GM19372 (cell line): Measurements from ENCODE around the gene IFNB1.

Experiments used
- ATAC-seq: cut with Tn5 transposase; IDR thresholded peaks from one replicate; pipeline ENCODE4 v1.9.1; 2021; ENCODE audit warnings: mild to moderate bottlenecking, low read depth, moderate library complexity; ENCODE audit not compliant: unreplicated experiment

IFNB1 gene

DNA sequence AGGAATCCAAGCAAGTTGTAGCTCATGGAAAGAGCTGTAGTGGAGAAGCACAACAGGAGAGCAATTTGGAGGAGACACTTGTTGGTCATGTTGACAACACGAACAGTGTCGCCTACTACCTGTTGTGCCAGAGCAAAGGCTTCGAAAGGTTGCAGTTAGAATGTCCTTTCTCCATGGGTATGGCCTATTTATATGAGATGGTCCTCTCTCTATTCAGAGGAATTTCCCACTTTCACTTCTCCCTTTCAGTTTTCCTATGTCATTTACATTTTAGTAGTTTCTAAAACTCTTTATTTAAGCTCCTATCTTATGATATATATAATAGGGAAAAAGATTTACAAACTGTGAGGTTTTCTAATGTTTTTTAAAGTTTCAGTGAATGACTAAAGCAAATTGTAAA is at the start of gene IFNB1:
Gene IFNB1, minus strand, starts transcription at position 162 of the 400 bp plus-strand sequence. Its CDS starts 73 bp downstream, at position 89.
- no peak for ATAC-seq

DNA sequence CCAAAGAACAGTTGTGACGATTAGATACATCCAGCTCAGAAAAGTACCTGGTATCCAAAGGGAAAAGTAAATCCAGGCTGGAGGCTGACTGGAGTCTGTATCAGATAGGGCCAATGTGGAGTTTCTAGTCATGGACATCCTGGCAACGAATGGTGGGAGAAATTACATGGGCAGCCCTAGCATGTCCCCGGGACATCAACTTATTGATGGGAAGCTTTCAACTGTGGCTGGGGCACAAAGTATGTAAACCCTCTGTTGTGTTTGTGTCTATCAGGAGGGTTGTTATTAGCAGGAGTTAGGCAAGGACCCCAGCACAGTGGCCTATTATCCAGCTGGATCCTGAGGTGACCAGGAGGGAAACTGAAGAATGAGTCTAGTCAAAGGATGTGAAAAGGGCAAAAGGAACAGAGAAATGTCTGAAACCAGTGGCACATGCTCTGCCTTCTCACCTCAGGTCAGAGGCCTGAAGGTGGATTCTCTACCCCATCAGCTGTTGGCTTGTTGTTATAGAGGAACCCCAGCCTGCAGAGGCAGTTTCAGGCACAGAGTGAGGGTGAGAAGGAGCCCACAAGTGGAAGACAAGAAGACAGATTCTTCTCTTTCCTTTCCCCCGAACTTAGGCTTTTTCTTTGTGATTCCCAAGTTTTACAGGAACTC is 44.0 kb upstream of the IFNB1 start:
- ATAC-seq = no peak

DNA sequence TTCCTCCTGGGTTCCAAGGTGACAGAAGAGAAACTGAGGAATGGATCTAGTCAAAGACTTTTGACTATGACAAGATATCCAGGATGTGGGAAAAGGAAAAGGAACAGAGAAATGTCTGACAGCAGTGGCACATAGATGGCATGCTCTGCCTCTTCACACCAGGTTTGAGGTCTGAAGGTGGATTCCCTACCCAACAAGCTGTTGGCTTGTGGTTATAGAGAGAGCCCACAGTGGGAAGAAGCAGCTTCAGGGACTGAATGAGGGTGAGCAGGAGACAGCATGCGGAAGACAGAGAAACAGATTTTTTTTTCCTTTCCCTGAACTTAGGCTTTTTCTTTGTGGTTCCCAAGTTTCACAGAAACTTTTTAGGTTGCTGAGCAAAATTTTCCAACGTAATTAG is 43.3 kb upstream of the IFNB1 start:
- peak; percentile 51 for ATAC-seq

DNA sequence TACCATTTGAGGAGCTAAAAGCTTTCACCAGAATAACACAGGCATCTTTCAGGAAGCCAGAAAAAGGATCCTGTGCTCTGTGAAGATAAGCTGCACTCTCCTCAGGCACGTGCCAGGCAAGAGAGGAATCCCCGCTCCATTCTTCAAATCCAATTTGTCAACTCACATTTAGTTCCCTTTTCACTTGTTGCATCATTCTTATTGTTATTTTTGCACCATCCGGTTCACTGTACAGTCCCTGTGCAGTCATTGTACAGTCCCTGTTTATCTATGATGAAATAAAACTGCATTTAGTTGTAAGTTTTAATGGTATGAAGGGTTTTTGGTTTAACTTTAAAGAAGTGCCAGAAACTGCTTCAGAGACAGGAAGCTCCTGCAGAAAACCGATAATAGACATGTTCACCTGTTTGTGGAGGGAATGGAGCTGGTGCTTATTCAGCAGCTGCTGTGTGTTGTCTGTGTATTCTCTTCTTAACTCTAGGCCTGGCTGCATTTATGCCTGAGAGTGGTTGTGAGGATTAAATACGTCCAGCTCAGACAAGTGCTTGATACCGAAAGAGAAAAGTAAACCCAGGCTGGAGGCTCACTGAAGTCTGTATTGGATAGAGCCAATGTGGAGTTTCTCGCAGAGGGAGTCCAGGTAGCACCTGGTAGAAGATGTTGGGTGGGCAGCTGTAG is 41.5 kb upstream of the IFNB1 start:
- ATAC-seq = no peak

DNA sequence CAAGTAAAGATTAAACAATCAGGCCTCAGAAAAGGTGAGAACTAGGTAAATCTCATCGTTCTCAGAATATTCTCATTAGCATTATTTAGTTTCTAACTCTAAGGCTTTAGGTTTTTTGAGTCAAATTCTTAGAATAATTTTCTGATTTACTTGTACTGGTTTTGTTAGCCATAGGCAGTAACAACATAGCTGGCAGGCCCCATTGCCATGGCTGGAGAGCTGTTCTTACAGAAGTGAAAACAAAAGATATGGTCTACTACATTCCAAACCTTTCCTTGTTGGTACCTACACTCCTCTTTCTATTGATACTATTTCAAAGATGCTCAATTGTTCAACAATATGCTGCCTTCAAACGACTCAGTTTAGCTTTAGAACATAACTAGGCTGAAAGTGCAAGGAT is 36.6 kb upstream of the IFNB1 start:
- ATAC-seq = no peak

DNA sequence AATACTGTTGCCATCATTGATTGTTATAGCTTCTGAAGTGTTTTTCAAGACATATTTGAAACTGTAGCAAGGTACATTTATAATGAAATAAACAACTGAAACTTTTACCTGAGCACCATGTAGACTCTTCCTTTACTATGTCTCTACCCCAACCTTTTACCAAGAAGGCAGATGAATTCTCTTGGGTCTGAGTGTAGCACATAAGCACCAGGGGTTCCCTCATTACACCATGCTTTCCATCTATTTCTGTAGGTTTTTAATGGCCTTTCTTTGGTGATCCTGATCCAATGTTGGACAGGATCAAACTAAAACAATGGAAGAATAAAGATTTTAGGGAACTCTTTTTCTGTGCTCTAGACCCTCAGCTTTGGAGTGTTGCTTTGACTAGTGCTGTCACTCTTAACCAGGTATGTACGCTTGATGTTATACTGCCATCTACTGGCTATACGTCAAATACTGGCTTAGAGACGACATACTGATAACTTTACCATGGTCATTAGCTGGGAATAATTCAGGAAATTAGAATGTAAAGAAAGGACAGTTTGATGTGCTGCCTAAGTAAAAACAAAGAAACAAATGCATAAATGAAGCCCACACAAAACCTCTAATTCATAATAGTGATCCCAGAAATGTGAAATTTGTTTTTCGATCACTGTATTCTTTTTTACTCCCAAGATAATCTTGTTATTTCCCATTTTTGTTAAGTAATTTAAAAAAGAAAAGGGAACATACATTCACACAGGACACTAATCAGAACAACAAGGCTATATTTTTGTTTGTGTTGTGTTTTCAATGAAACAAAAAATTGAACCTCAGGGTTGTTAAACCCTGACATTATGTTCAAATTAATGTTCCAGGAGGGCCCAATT is 33.2 kb upstream of the IFNB1 start:
- ATAC-seq = peak; percentile 95

DNA sequence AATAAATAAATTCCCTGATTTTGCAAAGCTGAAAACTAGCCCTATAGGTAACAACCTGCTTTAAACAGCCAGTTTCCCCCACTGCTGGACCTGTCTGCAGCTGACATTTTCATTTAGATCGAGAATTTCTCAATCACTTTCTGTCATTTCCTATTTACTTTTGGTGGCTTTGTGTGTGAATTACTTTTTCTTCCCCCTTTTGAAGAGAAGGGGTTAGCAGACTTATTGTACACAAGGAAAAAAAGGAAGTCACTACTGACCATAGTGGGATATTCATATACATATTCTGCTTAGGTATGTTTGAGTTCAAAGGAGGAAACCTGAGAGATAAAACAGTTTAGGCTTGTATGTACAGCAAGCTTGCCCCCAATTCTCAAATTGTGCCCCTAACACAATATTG is 27.0 kb upstream of the IFNB1 start:
- ATAC-seq = no peak

DNA sequence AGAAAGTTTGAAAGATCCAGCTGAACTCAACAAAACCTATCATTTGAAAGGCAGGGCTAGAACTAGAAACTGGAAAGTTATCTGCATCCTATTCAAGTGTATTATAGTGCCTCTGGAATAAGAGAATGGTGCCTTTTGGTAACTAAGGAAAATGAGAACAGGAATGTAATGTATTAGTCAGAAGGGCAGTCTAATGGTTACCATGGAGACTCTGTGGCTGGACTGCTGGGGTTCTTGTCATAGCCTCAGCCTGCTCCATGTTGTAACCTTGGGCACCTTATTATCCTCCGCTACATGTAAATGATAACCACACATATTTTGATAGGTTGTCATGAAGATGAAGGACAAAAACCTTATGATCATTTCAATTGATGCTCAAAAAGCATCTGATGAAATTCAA is 24.6 kb upstream of the IFNB1 start:
- ATAC-seq = no peak

DNA sequence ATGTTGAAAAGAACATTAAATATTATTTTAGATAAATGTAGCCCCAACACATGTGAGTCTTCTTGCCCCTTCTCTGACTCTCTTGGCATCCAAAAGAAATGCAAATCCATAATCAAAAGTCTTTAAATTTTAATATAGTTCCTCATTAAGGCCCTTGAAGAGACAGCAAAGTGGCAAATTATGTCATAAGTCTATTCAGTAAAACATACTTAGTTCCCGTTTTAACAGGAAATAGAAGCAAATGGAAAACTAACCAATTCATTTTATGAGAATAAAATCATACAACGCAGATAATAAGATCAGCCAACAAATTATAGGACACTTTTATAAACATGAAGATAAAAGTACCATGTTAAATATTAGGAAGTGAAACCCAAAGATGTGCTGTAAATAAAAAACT is 20.1 kb upstream of the IFNB1 start:
- ATAC-seq = no peak

DNA sequence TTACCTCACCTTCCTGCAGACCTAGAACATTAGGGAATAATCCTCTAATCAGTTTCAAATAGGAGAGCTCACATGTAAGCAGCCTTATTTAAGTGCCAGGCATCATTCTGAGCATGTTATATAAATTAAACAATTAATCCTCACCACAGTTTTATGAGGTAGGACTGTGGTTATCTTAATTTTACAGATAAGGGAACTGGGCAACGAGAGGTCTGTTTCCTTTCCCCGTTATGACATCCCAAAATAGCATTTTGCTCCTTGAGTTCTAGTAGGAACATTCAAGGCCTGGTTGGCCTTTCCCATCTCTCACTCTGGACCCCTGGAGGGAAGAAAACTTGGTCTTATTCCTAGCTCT is 19.1 kb upstream of the IFNB1 start:
- ATAC-seq = peak; percentile 3

DNA sequence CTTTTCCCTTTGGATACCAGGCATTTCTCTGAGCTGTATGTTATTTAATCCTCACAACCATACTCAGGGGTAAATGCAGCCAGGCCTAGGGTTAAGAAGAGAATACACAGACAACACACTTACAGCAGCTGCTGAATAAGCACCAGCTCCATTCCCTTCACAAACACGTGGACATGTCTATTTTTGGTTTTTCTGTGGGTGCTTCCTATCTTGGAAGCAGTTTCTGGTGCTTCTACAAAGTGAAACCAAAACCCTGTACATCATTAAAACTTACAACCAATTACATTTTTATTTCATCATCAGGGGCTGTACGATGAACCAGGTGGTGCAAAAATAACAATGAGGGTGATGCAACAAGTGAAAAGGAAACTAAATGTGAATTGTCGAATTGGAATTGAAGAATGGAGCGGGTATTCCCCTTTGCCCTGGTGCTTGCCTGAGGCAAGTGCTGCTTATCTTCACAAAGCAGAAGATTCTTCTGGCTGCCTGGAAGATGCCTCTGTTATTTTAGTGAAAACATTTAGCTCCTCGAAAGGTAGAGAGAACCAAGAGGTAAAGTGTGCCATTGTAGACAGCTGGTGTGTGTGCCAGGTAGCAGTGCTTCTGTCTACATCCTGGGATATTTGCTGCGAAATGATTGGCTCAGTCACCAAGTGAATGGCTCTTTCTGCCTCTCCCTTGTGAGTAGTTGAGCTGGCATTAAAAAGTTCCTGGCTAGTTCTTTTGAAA is 18.6 kb upstream of the IFNB1 start:
- ATAC-seq = peak; percentile 75

DNA sequence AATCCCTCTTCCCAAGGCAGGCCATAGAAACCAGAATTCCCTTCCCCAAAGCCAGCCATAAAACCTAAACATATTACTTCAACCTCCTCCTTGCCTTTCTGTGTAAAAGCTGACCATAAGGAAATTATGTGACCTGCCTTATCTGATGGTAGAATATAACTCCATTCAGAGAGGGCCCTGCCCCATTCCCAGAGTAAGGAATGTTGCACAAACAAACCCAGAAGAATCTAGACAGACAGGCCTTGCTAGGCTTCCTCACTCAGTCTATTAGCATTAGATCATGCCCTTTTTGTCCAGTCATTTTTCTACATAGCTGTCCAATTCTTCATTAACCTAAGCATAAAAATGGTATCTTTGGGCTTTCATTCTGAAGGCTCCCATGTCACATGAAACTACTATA is 17.8 kb upstream of the IFNB1 start:
- no peak for ATAC-seq

DNA sequence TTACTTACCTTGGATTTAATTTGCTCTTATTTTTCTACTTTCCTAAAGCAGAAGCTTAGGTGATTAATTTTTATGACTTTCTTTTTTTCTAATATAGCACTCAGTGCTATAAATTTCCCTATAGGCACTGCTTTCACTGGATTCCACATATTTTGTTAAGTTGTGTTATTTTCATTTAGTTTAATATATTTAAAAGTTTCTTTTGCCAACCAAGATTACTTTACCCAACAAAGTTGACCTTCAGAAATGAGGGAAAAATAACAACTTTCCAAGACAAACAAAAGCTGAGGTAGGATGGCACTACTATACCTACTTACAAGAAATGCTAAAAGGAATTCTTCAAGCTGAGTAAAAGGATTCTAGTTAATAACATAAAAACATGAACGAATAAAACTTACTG is 8.8 kb upstream of the IFNB1 start:
- no peak for ATAC-seq

DNA sequence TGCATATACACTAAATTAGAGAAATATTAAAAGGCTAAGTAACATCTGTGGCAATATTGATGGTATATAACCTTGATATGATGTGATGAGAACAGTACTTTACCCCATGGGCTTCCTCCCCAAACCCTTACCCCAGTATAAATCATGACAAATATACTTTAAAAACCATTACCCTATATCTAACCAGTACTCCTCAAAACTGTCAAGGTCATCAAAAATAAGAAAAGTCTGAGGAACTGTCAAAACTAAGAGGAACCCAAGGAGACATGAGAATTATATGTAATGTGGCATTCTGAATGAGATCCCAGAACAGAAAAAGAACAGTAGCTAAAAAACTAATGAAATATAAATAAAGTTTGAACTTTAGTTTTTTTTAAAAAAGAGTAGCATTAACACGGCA is 7.3 kb upstream of the IFNB1 start:
- no peak for ATAC-seq

DNA sequence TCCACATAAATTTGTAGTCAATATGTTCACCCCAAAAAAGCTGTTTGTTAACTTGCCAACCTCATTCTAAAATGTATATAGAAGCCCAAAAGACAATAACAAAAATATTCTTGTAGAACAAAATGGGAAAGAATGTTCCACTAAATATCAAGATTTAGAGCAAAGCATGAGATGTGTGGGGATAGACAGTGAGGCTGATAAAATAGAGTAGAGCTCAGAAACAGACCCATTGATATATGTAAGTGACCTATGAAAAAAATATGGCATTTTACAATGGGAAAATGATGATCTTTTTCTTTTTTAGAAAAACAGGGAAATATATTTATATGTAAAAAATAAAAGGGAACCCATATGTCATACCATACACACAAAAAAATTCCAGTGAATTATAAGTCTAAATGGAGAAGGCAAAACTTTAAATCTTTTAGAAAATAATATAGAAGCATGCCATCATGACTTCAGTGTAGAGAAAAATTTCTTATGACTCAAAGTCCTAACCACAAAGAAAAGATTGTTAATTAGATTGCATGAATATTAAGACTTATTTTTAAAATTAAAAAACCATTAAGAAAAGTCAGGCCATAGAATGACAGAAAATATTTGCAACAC is 6.6 kb upstream of the IFNB1 start:
- ATAC-seq = no peak

DNA sequence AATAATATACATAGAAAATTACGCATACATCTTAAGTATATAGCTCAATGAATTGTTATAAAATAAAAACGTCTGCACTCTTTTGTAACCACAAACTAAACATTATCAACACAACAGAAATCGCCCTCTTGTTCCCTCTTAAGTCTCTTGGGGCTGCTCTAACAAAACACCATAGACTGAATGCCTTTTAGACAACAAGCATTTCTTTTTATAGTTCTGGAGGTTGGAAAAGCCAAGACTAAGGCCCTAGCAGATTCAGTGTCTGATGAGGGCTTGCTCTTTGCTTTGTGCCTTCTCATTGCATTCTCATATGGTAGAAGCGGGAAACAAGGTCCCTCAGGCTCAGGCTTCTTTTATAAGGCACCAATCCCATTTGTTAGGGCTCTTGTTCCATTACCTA is 4.9 kb upstream of the IFNB1 start:
- no peak for ATAC-seq

DNA sequence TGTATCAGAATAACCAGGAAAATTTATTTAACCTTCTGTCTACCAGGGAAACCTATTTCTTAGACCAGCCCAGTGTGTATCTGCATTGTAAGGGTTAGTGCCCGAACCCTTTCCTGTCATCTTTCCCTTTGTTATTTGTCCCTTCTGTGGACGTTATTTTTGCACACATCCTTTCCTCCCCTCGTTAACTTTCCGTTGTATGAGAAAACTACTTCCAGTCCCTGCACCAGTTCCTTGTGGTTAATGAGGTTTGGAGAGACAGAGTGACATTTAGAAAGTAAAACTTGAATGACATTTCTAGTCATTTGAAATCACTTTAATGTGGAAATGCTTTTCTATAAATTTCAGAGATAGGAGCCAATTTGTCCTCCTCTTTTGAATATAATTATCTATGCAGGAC is 4.3 kb upstream of the IFNB1 start:
- ATAC-seq = no peak

DNA sequence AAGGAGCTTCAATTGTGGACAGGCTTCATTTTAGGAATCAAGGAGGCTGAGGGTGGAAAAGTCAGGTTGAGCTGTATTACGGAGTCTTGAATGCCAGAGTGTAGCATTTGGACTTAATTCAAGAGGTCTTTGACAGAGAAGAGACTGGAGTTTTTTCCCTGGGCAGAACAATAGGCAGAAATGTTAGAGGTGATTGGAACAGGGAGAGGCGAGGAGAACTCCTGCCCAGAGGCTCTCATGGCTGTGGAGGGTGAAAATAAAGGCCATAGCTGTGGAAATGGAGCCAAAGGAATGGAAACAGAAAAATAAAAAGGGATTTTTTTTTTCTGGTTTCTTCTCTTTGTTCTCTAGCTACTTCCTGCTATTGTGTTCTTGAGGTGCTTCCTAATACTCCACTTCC is 3.7 kb upstream of the IFNB1 start:
- ATAC-seq = no peak

DNA sequence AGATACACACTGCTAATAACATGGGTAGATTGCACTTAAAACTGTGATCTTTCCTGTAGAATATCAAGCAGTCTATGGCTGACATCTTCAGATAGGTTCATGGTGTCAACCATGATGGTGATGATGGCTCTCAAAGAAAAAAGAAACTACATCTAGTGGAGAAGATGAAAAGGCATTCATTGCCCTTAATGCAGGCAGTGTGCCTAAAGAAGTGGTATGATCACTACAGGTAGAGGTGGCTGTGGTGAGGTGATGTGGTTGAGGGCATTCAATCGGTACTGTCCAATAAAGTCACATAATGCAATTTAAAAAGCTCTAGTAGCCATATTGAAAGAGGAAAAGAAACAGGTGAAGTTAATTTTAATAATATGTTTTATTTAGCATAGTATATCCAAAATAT is 3.1 kb upstream of the IFNB1 start:
- ATAC-seq = no peak

DNA sequence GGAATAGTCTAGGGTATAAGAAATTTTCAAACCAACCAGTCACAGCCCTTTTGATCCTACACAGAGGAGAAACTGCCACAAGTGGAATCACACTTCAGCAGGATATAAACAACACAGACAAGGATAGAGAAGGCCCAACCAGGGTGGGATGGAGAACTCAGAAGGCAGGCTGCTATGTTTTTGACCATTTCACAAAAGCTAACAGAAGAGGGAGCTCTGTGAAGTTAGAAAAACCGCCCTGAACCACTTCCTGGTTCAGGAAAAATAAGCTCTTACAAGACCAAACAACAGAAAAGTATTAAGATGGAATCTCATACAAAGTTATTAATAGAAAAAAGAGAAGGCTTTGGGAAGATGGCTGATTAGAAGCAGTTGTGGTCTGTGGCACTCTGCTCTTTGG is 960 bp upstream of the IFNB1 start:
- ATAC-seq = no peak

DNA sequence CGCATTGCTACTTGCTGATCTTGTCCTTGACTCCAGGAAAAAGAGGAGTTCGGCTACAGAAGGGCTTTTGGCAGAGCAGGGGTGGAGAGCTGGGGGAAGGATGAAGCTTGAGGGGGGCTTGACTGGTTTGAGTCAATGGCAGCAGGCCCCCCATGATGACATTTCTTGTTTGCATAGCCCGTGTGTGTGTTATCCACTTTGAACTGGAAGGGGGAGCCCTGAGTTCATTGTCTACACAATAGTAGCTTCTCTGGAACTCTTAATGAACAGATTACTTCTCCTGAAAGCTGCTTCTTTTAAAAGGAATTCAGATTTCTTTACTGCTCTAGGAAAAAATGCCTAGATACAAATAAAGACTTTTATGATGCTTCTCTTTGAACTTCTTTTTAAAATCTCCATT is 2.3 kb downstream of the IFNB1 start:
- no peak for ATAC-seq
